Measurements from ENCODE around the gene FAF2.
"Not testable (repeated sequence)": the region's sequence is repeated elsewhere in the genome, so short reads cannot be mapped to it uniquely, and the experiment has no call there.

Gene FAF2

DNA sequence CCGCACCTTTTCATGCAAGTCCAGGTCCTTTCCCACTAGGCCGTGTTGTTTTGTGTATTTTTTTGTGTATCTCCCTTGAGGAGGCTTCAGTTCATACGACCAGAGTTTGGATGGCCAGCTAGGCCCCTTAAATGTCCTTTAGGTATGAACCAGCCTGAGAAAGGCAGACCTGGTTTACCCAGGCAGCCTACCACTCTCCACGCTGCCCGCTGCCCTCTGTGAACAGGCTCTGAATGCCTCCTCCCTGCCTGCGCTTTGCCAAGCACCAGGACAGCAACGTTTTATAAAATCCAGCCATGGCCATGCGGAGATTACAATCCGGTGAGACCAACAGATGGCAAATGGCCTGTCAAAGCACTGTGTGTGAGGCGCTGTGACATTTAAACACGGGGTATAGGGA is 31.2 kb upstream of the FAF2 start:
- no peak for DNase-seq (ENCODE audit: low read depth in 2 of 2, low spot score in 1 of 2)

DNA sequence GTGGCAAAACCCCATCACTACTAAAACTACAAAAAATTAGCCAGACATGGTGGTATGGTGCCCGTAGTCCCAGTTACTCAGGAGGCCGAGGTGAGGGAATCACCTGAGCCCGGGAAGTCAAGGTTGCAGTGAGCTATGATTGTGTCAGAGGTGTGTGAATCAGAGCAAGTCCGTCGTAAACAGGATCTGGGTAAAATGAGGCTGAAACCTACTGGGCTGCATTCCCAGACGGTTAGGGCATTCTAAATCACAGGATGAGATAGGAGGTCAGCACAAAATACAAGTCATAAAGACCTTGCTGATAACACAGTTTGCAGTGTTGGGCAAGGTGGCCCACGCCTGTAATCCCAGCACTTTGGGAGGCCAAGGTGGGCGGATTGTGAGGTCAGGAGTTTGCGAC is 29.9 kb upstream of the FAF2 start:
- no peak for DNase-seq (ENCODE audit: low read depth in 2 of 2, low spot score in 1 of 2)

DNA sequence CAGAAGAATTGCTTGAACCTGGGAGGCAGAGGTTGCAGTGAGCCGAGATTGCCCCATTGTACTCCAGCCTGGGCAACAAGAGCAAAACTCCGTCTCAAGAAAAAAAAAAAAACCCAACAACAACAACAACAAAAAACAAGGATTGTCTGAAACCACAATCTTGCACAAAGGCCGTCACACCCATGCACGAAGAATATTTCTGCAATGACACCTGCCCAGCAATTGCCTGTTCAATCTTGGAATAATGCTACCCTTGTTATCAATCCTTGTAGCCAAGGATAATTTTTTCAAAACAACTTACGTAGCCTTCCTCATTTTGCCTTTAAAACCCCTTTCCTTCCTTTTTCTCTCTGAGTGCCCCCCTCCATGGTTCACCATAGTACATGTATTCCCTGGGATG is 28.1 kb upstream of the FAF2 start:
- DNase-seq (ENCODE audit: low read depth in 2 of 2, low spot score in 1 of 2), result no peak

DNA sequence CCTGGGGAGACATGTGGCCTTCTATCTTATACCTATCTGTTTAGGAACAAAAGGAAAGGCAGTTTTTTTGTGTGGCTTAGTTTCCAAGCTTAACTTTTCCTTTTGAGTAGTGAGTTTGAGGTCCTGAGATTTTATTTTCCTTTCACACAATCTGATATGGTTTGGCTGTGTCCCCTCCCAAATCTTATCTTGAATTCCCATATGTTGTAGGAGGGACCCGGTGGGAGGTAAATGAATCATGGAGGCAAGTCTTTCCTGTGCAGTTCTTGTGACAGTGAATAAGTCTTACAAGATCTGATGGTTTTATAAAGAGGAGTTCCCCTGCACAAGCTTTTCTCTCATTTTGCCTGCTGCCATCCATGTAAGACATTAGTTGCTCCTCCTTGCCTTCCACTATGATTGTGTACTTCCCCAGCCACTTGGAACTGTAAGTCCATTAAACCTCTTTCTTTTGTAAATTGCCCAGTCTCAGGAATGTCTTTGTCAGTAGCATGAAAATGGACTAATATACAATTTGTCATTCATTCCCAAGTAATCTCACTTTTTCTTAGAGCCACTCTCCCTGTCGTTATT is 27.1 kb upstream of the FAF2 start:
- DNase-seq (ENCODE audit: low read depth in 2 of 2, low spot score in 1 of 2), result no peak

DNA sequence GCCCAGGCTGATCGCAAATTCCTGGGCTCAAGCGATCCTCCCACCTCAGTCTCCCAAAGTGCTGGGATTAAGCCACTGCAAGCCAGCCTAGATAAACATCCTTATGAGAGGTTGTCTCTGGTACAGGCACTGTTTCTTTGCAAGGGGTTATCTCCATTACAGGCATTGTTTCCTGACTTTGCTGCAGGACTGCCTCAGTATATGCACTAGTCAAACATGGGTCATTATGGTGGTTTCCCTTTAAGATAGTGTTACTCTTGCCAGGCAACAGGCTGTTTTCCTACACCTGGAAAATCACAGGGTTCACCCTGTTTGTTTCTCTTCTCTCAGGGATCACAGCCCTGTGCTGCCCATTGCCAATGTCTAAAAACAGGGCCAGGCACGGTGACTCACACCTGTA is 24.0 kb upstream of the FAF2 start:
- no peak for DNase-seq (ENCODE audit: low read depth in 2 of 2, low spot score in 1 of 2)

DNA sequence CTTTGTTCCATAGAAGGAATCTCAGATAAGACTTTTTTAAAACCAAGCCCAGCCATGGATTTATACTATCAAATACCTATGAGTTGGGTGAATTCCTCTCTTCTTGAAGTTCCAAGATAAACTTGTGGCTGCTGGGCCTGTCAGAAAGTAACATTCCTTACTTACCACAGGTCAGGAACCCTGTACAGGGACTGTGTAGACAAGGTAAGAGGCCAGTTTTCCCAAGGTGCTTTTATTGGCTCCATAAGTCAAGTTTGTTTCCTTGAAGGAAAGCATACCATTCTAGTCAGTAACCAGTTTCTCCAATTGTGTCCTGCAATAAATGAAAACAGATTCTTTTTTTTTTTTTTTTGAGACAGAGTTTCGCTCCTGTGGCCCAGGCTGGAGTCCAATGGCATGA is 23.0 kb upstream of the FAF2 start:
- no peak for DNase-seq (ENCODE audit: low read depth in 2 of 2, low spot score in 1 of 2)

DNA sequence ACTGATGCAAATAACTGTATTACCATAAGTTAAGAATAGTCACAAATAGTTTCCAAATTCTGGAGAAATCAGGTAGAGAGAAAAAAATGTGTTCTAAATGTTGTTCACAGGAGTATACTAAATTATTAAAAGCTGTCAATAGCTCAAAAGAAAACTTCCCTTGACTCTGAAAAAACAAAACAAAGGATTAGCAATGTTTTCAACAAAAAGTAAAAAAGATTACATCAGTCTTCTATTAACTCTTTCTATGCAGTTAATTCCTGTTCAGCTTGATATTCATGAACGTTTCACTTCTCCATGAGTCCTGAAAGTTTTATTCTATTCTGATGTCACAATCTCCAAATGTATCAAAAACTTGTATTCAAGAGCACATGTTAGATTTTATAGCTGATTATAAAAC is 22.4 kb upstream of the FAF2 start:
- no peak for DNase-seq (ENCODE audit: low read depth in 2 of 2, low spot score in 1 of 2)

DNA sequence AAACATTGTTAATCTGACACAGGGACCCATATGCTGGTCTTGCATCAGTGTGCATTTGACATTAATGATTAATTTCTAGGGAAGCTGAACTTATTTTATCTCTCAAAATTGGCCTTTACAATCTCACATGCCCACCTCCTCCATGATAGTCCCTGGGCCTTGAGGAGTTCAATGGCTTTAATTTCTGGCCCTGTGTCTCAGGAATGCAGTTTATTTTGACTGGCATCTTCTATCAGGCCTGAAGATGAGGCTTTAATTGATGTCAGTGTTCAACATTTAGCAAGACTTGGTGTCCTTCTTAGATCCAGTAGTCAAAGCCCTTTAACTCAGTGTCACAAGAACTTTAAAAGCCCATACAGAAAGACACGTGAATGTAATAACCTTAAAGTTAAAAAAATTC is 21.3 kb upstream of the FAF2 start:
- DNase-seq (ENCODE audit: low read depth in 2 of 2, low spot score in 1 of 2), result no peak

DNA sequence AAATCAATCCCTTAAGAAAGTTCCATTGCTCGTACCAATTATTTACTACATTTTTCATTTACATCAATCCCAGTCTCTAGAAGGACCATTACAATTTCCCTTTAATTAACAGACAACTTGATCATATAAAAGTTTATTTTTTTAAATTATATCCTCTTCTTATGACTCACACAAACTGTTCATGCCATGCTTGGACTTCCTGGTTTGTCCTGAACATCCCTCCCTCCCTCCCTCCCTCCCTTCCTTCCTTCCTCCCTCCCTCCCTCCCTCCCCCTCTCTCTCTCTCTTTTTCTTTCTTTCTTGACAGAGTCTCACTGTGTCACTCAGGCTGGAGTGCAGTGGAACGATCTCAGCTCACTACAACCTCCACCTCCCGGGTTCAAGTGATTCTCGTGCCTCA is 20.2 kb upstream of the FAF2 start:
- DNase-seq (ENCODE audit: low read depth in 2 of 2, low spot score in 1 of 2), result no peak

DNA sequence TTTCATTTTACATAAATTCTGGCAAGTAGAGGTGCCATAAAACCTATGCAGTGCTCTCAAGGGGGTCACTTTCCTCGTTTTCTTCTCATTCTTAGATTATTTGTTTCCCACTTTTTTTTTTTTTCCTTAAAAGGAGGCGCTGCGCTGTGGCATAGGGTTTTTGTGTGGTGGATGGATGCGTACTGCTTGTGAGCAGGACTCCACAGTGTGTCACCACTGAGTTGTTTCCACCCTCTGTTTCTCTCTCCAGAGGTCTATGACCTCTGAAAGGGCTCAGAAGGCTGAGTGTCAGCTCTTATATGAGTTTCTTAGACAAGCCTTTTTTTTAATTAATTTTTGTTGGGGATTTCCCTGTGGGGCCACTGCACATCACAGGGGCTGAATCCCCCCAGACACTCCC is 18.2 kb upstream of the FAF2 start:
- DNase-seq (ENCODE audit: low read depth in 2 of 2, low spot score in 1 of 2), result no peak

DNA sequence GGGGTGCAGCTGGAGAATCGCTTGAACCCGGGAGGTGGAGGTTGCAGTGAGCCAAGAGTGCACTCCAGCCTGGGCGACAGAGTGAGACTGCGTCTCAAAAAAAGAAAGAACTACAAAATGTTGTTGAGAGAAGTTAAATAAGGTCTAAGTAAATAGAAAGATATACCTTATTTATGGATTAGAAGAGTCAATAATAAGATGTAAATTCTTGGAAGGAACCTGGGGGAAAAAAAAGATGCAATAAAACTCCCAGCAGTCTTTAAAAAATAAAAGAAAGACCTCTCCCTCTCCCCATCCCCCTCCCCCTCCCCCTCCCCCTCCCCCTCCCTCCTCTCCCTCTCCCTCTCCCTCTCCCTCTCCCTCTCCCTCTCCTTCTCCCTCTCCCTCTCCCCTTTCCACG is 15.5 kb upstream of the FAF2 start:
- no peak for DNase-seq (ENCODE audit: low read depth in 2 of 2, low spot score in 1 of 2)

DNA sequence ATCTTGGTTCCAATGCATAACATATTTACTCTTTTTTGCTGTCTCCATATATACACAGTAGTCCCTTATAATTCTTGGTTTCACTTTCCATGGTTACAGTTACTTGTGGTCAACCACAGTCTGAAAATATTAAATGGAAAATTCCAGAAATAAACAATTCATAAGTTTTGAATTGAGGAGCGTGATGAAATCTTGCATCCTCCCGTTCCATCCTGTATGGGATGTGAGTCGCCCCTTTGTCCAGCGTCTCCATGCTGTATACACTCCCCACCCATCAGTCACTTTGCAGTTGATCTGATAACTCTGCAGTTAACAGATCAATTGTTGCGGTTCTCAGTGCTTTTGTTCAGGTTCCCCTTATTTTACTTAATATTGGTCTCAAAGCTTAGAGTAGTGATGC is 11.5 kb upstream of the FAF2 start:
- DNase-seq (ENCODE audit: low read depth in 2 of 2, low spot score in 1 of 2), result no peak

DNA sequence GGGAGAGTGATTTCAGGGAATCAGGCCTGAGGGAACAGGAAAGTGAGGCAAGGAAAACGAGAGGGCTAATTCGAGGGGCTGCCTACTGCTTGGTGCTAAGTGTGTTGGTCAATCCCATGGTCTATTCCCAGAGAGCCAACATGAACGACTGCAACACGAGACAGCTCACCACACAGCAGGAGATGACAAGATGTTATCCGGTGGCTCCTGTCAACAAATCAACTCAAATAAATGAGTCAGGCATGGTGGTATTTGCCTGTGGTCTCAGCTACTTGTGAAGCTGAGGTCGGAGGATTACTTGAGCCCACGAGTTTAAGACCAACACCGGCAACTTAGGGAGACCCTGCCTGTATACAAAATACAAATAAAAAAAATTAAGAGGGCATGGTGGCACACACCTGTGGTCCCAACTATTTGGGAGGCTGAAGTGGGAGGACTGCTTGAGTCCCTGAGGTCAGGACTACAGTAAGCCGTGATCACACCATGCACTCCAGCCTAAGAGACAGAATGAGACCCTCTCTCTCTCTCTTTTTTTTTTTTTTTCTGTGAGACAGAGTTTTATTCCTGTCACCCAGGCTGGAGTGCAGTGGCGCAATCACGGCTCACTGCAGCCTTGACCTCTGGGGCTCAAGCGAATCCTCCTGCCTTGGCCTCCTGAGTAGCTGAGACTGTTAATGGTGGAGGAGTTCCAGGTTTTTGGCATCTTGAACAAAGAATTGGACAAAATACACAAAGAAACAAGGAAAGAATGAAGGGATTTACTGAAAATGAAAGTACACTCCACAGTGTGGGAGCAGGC is 9.0 kb upstream of the FAF2 start:
- no peak for DNase-seq (ENCODE audit: low read depth in 2 of 2, low spot score in 1 of 2)

DNA sequence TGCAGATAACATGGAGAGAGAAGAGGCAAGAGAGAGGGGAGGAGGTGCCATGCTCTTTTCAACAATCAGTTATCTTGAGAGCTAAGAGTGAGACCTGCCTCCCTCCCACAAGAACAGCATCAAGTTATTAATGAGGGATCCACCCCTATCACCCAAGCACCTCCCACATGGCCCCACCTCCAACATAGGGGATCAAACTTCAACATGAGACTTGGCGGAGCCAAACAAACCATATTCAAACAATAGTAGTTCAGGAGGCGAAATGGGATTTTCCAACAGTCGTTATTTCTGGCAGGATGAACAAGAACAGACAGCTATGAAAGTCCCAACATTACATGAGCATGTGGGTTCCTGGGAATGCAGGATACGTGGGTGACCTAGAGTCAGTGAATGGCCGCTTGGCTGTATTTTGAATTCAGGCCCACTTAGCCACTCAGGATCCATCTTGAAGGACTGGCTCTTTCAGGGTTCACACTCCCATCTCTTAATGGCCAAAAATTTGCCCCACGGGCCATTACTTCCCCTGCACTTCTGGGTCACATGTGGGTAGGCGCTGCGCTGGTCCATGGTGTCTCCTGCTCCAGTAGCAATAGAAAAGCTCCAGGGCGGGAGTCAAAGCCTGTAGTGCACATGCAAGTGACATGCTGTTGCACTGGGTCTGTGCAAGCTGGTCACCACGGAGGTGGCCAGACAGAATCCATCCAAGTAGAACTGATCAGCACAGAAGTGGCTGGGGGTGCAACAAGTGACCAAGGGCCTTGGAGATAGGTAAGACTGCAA is 7.1 kb upstream of the FAF2 start:
- no peak for DNase-seq (ENCODE audit: low read depth in 2 of 2, low spot score in 1 of 2)

DNA sequence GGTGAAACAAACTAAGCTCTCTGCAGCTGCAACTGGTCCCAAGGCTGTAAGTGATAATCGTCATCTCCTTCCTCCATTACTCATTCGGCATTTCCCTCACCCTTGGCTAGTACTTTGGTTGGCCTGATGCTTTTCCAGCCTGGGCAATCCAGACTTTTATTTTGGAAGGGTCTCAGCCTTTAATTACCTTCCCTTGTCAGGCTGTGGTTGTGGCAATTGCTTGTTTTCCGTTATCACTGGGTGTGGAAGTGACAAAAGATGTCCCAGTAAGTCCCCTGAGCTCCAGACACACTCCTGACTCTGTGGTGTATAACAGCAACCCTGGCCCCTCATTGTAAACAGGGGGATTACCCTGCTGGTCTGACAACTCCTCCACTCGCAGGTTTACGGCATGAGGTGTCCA is 6.3 kb upstream of the FAF2 start:
- DNase-seq (ENCODE audit: low read depth in 2 of 2, low spot score in 1 of 2), result no peak

DNA sequence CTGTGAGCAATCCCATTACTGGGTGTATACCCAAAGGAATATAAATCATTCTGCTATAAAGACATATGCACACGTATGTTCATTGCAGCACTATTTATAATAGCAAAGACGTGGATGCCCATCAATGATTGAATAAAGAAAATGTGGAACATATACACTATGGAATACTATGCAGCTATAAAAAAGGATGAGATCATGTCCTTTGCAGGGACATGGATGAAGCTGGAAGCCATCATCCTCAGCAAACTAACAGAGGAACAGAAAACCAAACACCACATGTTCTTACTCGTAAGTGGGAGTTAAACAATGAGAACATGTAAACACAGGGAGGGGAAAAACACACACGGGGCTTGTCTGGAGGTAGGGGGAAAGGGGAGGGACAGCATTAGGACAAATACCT is 5.3 kb upstream of the FAF2 start:
- not testable (repeated sequence) for DNase-seq (ENCODE audit: low read depth in 2 of 2, low spot score in 1 of 2)

DNA sequence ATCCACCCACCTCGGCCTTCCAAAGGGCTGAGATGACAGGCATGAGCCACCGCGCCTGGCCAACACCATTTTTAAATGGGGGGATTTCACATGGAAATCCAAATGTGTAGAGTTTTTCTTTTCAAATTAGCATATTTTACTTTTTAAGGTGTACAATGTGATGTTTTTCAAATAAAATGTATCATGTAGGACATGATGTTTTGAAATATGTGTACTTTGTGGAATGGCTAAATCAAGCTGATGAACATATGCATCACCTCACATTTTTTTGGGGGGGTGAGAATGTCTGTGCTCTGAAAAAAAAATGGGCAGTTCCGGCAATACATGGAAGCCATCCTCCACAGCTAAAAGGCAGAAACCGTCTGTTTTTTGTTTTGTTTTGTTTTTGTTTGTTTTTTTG is 3.4 kb upstream of the FAF2 start:
- no peak for DNase-seq (ENCODE audit: low read depth in 2 of 2, low spot score in 1 of 2)

DNA sequence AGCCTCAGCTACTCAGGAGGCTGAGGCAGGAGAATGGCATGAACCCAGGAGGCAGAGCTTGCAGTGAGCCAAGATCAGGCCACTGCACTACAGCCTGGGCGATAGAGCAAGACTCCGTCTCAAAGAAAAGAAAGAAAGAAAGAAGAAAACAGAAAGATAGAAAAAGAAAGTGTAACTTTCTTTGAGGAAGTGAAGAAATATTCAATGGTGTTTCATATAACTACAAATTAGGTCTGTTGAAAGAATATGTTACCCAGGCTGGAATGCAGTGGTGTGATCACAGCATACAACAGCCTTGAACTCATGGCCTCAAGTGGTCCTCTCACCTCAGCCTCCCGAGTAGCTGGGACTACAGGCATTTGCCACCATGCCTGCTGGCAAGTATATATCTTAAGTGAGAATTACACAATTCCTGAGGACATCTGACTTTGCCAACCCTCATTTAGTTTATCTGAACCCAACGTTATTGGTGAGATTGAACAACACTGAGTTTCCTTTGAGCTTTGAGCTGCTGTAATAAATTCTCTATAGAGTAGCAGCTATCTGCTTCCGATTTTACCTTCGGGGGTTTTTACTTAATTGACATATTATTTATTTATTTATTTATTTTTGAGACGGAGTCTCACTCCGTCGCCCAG is 2.0 kb upstream of the FAF2 start:
- DNase-seq (ENCODE audit: low read depth in 2 of 2, low spot score in 1 of 2), result no peak

DNA sequence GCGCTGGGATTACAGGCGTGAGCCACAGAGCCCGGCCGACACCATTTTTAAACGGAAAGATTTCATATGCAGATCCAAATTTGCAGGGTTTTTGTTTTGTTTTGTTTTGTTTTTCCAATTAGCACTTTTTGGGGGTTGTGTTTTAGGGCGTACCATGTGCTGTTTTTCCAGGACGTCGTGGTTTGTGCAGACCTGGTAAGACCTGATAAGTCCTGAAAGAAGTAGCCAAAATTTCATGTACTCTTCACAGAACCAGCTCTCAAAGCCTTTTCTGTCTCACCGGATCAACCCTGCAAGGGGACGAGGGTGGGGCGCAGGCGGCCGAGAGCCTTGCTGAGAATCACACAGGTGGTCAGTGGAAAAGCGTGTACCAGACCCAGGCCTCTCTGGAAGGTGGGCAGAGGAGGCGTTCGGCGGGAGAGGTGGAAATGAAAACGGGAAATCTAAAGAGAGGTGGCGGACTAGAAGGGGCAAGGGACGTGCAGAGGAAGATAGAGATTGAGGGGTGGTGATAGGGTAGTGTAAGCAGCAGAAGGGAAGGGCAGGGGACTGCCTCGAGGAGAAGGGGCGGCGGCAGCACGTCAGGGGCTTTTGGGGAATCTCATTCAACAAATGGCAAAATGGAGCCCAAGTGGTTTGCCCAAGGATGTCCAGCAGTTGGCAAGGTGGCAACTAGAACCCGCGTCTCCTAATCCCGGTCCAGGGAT is 1.1 kb upstream of the FAF2 start:
- peak; percentile 1 to 8 for DNase-seq (ENCODE audit: low read depth in 2 of 2, low spot score in 1 of 2)

DNA sequence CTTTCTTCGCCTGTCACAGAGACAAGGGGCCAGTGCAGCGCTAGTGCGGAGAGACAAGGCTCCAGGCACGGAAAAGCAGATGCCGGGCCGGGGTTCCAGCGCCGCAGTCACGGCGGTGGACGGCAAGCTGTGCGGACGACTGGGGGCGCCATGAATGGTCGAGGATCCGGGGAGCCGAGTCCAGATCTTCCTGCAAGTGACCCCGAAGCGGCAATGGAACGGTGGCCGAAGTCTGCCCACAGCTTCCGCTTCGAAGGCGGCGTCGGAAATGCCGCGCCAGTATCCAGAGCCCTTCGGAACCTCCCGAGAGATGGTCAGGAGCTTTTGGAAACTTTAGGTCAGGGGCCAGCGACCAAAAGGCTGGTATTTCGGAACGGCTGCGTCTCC is 601 bp upstream of the FAF2 start:
- peak in 1 of 2 donors; percentile 19 for DNase-seq (ENCODE audit: low read depth in 2 of 2, low spot score in 1 of 2)

DNA sequence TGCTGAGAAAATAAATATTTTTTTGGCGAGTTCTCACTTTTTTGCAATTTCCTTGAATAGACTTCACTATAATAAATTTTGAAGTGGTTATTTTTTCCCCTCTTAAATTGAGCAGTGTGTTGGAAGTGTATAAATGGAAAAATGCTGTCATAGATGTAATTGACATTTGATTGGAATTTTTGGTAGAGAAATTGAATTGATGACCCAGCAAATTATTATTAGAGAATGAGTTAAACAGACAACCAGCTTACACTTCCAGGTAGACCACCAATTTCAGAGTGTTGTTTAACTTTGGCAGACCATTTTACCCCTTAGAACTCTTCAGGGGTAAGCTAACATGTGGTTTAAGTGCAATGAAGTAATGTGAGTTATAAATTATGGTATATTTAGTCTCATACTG is 1.9 kb downstream of the FAF2 start:
- no peak for DNase-seq (ENCODE audit: low read depth in 2 of 2, low spot score in 1 of 2)

Data from stimulated activated CD8-positive, alpha-beta memory T cell treated with anti-CD3 and anti-CD28 coated beads, Interleukin-4, amount 100 ng/mL, for 1 hour (primary cell).